NCI-H187 treated with DMSO at 0.1 percent for 48 hours (cell line): Measurements from ENCODE around the gene ZNF337.
"Not testable (repeated sequence)": the region's sequence is repeated elsewhere in the genome, so short reads cannot be mapped to it uniquely, and the experiment has no call there.

Source experiments
- DNase-seq: peaks from one replicate; lab custom pipeline; 2025; lab: John Stamatoyannopoulos, UW

Gene ZNF337

GRCh38 chr20:25695532-25696370, 902 bp downstream of the ZNF337 start:
- no peak for DNase-seq

DNA sequence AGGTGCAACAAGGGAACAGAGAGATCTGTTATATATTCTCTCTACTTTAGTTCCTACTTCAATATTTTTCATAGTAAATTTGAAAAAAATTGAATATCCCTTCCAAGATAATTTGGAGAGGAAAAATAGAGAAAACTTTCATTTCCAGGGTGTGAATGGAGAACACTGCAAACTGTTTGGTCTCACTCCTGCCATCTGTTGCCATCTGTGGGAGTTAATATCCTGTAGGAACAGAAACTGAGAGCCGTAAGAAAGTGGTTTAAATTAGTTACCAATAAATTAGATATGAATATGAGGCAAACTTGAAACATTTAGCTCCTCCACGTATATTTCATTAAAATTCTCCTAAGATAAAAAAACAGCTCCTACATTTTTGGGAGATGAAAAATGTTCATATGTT, 4.2 kb downstream of the ZNF337 start:
- DNase-seq, result no peak

DNA sequence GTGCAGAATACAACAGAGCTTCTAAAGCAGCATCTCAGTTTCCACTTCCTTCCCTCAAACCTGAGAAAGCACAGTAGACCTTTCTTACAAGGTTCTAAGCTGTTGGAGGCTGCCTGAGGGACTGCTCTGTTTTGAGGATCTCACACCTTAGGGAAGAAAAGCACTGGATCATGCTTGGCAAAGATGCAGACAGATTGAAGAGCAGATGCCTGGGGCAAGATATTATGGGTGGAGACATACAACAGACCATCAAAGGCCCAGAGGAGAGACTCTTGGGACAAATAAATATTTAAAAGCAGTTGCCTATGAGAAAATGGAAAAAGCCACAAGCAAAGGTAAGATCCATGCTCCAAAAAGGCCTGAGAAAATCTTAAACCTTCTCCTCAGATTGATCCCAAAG, 6.2 kb downstream of the ZNF337 start:
- DNase-seq, result no peak

DNA sequence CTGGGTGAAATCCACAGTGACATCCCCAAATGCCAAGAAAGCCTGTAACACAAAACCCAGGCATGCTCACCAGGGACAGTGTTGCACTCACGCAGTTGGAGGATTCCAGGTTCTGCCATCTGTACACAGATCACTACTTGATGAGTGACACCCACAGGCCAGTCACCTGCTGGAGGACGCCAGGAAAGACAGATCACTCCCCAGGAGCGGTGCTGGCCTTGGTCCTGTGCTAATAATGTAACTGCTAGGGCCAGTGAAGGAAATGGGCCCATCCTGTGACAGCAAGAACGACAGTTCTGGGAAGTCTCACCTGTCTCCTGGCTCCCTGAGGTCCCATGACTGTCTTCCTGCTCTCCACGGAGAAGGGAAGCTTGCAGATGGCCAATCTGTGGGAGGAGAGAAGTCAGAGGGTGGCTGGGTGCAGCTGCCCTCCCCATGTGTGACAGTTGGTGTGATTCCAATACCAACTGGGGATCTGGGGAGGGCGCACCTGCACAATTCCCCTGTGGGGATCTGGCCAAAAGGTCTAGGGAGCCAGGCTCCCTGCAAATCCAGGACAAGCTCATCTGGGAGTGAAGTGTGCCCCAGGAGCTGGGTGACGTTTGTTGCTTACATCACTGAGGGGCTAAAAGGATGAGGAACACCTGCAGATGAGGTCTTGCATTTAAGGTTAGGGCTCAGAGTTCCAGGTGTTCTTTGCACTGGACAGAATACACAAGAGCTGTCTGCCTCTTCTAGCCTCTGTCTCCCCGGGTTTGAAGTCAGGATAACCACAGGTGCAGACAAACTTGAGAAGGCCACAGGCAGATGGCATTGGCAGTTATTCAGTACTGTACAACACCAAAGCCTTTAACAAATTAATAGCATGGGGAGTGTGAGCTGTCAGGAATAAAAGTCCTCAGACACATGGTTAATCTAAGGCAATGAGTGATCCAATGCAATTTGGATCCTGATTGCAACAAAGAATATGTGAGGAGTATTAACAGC, 10.3 kb downstream of the ZNF337 start:
- no peak for DNase-seq

GRCh38 chr20:25685276-25686080, 11.2 kb downstream of the ZNF337 start:
- DNase-seq, result no peak

DNA sequence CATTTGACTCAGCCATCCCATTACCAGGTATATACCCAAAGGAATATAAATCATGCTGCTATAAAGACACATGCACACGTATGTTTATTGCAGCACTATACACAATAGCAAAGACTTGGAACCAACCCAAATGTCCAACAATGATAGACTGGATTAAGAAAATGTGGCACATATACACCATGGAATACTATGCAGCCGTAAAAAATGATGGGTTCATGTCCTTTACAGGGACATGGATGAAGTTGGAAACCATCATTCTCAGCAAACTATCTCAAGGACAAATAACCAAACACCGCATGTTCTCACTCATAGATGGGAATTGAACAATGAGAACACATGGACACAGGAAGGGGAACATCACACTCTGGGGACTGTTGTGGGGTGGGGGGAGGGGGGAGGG, 12.8 kb downstream of the ZNF337 start:
- not testable (repeated sequence) for DNase-seq

- DNase-seq, result no peak
These were observed 13.6 kb downstream of the ZNF337 start for GRCh38 chr20:25683050-25683449.

- no peak for DNase-seq
These were observed 20.4 kb downstream of the ZNF337 start for GRCh38 chr20:25676164-25676809.

GRCh38 chr20:25675161-25675560, 21.5 kb downstream of the ZNF337 start:
- DNase-seq, result no peak

DNA sequence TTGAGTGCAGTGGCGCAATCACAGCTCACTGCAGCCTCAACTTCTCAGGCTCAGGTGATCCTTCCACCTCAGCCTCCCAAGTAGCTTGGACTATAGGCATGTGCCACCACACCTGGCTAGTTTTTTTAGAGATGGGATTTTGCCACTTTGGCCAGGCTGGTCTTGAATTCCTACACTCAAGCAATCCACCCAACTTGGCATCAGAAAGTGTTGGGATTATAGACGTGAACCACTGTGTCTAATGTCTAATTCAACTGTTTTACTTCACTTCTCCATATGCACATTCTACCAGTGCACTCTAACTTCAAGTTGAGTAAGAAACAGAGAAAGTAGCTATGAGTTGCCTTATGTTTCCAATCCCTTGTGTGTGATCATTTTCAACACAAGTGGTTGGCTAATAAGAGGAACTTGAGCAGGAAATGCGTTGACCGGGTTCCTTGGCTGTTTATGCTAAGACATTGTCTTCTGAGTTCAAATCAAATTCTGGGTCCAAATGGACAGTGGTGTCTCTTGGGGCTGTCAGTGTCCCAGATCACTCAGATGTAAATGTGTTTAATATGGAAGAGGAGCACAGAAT, 23.9 kb downstream of the ZNF337 start:
- no peak for DNase-seq

- no peak for DNase-seq
These were observed 26.7 kb downstream of the ZNF337 start for GRCh38 chr20:25669826-25670422.

GRCh38 chr20:25668446-25668845, 28.2 kb downstream of the ZNF337 start:
- DNase-seq, result no peak

DNA sequence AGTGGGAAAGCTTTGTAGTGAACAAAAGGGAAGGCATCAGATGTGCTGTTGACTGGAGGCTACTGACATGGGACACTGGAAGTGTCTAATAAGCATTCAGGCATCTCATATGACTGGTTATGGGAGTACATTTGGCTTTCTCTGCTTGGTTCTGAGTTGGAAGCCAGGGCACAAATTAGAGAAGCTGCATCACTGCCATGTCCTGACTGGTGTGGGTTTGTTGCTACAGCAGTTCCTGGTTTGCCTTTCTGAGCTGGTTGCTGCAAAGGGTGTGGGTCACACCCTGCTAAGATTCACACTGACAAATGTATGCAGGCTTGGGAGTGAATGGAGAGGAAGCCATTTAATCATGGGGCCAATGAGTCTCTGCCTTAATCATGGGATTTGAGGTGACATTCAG, 36.7 kb downstream of the ZNF337 start:
- DNase-seq, result no peak

GRCh38 chr20:25654487-25654886, 42.2 kb downstream of the ZNF337 start:
- no peak for DNase-seq

DNA sequence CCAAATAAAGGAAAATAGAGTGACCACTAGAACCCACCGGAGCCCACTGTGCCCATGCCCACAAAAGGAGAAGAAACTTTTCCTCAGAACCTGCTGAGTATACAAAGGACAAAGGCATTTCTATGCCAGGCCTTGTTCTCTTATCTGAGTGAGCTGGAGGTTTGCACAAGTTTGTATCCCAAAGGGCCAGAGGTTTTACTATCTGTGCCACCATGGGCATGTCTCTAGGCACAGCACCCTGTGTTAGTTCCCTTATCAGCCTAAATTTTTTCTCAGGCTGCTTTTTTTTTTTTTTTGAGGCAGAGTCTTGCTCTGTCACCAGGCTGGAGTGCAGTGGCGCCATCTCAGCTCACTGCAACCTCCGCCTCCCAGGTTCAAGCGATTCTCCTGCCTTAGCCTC, 43.8 kb downstream of the ZNF337 start:
- not testable (repeated sequence) for DNase-seq

GRCh38 chr20:25644814-25645213, 51.8 kb downstream of the ZNF337 start:
- no peak for DNase-seq

DNA sequence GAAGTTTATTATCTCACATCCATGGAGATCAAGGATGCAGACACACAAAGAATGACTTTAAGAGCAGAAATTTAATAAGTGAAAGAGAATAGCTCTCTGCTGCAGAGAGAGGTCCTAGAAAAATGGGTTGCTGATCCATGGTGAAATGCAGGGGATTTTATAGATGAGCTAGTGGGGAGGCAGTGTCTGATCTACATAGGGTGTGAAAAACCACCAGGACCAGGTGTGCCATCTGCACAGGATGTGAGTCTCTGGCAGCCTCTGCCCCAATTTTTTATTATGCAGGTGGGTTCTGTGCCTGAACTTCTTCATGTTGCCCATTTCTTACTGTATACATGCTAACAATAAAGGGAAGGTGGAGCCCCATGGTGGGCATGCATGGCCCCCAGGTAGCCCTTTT, 52.9 kb downstream of the ZNF337 start:
- DNase-seq, result no peak

DNA sequence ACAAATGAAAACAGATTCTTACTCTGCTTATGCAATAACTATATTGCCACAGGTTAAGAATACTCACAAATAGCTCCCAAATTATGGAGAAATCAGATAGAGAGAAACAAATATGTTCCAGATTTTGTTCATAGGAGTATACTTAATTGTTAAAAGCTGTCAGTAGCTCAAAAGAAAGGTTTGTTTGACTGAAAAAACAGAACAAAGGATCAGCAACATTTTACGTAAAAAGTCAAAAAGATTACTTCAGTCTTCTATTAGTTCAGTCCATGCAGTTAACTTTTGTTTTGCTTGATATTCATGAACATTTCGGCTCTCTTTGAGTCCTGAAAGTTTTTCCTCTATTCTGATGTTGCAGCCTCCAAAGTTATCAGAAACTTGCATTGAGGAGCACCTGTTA, 59.4 kb downstream of the ZNF337 start:
- no peak for DNase-seq

DNA sequence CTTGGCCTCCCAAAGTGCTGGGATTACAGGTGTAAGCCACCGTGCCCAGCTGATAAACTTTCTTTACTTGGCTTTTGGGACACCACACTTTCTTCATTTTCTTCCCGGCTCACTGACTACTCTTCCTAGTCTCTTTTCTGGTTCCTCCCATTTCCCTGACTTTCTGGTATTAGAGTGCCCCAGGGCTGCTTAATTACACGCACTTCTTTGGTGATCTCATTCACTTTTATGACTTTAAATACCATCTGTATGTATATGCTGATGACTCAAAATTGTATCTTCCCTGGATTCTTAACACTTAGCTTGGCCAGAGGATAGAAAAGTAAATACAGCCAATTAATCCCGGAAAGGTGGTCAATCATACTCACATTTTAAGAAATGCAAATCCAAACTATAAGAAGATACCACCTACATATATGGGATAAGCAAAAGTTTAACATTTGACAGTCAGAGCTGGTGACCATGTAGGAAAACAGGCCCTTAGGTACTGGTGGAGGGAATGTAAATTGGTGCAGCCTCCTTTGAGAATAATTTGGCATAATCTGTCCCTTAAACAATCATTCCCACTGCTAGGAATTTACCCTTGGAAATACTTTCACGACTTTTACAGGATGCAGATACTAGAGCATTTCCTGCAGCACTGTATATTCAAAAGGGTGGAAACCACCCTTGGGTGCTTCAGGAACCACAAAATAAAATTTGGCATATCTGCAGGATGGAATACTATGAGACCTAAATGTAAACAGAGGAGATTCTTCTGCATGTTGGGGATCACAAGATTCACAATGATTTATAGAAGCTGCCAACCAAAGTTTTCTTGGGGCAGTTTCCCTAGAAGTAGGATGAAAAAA, 63.5 kb downstream of the ZNF337 start:
- DNase-seq, result no peak

DNA sequence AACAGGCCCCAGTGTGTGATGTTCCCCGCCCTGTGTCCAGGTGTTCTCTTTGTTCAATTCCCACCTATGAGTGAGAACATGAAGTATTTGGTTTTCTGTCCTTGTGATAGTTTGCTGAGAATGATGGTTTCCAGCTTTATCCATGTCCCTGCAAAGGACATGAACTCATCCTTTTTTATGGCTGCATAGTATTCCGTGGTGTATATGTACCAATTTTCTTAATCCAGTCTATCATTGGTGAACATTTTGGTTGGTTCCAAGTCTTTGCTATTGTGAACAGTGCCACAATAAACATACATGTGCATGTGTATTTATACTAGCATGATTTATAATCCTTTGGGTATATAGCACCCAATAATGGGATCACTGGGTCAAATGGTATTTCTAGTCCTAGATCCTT, 66.0 kb downstream of the ZNF337 start:
- DNase-seq, result not testable (repeated sequence)
